GM21723 (cell line): ENCODE data around the gene CCDC74A.
"Not testable (repeated sequence)": the region's sequence is repeated elsewhere in the genome, so short reads cannot be mapped to it uniquely, and the experiment has no call there.

Experiments
- ATAC-seq: cut with Tn5 transposase; IDR thresholded peaks from one replicate; pipeline ENCODE4 v1.9.1; 2021; ENCODE audit warnings: mild to moderate bottlenecking, moderate library complexity; ENCODE audit not compliant: unreplicated experiment

Gene CCDC74A

DNA sequence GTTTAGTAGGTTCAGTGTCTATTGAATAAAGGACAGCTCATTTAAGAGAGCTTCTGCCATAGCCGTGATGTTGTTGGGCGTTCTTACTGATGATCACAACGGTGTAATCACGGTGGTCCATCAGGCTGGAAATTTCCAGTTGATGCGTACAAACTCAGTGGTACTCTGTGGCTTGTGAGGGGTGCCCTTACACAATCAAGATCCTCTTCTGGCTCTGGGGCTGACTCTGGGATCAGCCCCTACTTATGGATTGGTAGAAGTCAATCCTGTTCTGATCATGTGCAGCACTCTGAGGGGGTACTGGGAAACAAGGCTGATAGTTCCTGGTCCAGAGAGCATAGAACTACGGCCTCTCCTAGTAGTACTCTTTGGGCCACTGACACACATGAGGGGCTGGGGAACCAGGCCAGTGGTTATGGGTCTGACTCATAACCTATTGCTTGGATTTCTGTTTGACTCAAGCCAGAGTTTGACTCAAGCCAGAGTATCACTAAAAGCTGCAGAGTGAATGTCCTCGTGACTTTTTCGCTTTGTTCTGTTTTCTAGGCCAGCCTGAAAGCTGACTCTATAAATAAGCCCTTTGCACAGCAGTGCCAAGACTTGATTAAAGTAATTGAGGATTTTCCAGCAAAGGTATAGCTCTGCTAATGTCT, 29.2 kb upstream of the CCDC74A start:
- ATAC-seq = peak; percentile 91

GRCh38 chr2:131503587-131503986, 24.1 kb upstream of the CCDC74A start:
- ATAC-seq = not testable (repeated sequence)

GRCh38 chr2:131504082-131504750, 23.5 kb upstream of the CCDC74A start:
- ATAC-seq = not testable (repeated sequence)

DNA sequence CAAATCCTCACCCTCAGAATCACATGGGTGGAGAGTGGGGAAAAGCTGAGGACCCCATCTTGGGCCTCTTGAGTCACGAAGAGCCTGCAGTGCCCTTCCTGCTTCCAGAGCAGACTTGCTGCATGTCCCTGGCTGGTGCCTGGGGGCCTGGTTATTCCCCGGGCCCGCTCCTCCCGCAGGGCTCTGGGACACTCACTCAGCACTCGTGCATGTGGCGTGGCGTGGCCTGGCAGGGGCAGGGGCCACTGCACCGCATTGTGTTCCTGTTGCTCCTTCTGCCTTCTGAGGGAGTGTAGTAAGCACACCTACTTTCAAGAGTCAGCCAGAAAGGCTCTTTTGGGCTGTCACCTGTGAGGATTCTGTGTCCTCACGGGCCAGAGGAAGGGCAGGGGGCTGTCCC, 18.1 kb upstream of the CCDC74A start:
- no peak for ATAC-seq

- ATAC-seq = not testable (repeated sequence)
Measured at GRCh38 chr2:131511291-131511968, 16.3 kb upstream of the CCDC74A start.

DNA sequence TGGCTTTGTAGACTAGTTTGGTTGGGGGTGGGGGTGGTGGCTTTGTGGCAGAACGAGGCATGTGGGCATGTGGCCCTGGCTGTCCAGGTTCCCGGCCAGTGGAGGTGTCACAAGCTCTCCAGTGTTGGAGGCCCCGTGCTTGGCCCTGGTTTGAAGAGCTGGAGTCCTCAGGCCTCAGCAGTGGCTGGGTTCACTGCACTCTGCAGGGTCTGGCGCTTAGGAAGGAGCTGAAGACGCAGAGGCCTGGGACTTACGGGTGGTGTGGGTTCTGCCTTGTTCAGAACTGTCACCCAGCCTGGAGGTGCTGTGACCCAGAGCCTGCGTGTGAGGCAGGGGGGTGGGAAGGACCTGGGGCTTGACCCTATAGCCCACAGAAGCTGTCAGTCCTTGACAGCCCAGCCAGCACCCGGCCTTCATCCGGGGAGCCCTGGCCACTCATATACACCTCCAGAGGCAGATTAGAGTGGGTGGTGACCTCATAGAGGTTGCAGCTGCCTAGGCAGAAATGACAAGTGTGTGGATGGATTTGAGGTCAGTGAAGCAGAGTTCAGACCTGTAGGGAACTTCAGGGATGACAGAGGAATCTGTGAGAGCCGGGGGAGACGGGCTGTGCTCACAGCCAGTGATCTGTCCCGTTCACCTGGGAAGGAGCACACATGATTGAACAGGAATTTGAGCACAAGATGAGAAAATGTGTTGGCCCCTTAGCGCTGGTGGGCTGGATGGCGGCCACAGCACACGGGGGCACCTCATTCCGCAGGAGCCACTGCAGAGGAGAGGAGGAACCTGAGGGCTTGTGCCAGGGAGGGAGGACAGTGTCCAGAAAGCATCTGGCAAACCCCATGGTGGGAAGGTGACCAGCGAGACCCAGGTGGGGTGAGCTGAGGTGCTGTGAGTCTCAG, 15.5 kb upstream of the CCDC74A start:
- ATAC-seq = not testable (repeated sequence)

DNA sequence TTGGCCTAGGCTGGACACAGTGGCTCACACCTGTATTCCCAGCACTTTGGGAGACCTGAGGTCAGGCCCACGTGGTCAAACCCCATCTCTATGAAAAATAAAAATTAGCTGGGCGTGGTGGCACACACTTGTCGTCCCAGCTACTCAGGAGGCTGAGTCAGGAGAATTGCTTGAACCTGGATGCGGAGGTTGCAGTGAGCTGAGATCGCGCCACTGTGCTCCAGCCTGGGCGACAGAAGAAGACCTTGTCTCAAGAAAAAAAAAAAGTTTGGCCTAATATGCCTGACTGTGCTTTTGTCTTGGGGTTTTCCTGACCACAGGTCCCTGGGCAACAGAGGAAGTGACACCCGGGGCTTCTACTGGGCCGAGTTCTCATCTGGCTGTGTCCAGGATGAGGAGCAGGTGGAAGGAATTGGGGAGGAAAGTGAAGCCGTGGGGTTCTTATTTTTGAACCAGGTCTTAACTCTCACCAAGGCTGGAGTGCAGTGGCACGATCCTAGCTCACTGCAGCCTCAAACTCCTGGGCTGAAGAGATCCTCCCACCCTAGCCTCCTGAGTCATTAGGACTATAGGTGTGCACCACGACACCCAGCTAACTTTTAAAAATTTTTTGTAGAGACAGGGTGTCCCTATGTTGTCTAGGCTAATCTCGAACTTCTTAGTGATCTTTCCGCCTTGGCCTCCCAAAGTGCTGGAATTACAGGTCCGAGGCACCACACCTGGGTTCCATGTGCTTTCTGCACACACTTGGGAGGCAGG, 13.1 kb upstream of the CCDC74A start:
- peak; percentile 73 for ATAC-seq

DNA sequence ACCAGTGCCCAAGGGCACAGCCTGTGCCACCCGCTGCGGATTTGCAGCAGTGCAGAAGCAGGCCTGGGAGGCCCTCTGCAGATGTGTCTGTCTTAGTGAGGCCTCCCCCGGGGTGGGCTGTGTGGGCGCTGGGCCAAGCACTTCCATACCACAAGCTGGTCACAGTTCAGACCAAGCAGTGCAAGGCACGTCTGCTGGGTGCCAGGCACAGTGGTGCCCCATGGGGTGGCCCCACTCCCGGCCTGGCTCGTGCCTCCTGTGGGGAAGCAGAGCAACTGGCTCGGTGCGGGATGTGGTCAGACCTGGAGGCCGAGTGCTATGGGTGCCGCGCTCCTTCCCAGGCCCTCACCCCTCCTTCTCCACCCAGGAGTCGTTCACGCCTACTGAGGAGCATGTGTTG, 12.5 kb upstream of the CCDC74A start:
- ATAC-seq = not testable (repeated sequence)

- no peak for ATAC-seq
Measured at GRCh38 chr2:131516011-131516410, 11.7 kb upstream of the CCDC74A start.

DNA sequence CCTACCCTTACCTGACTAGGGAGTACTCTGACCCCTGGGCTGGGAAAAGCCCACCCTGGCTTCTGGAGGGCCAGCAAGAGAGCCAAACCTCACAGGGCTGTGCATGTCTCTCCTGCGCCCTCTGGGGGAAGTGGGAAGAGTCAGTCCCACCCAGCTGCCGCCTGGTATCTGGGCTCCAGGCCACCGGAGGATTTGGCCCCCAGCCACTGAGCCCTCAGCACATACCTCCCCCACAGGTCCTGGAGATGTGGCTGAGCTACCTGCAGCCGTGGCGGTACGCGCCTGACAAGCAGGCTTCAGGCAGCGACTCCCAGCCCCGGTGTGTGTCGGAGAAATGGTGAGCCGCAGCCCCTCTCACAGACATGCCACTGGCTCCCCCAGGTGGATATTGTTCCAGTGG, 11.1 kb upstream of the CCDC74A start:
- ATAC-seq = not testable (repeated sequence)

DNA sequence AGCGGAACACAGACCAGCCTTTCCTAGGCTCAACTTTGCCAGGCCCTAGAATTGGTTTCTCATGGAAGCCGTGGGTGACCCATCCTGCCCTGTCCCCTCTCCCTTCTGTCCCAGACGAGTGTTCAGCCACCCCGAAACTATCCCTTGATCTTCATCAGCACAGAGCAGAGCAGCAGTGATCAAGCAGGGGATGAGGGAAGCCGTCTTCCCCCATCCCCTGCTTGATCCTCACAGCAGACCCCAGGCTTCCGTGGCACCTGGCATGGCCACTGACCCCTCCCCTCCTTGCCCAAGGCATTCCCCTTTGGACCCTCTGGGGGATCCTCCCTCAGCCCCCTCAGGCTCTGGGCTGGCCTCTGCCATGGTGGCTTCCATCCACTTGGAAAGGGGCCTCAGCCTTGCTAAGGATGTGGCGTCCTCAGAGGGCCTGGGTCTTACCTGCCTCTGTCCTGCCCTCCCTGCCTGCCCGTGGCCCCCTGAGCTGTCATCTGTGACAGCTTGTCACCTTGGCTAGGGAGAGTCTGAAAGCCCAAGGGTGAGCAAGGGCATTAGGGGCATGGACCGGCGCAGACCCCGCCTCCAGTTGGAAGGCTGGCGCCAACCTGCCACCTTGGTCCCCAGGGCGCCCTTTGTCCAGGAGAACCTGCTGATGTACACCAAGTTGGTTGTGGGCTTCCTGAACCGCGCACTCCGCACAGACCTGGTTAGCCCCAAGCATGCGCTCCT, 10.4 kb upstream of the CCDC74A start:
- no peak for ATAC-seq

GRCh38 chr2:131517856-131518255, 9.8 kb upstream of the CCDC74A start:
- ATAC-seq = not testable (repeated sequence)

GRCh38 chr2:131518531-131518930, 9.2 kb upstream of the CCDC74A start:
- ATAC-seq = not testable (repeated sequence)

DNA sequence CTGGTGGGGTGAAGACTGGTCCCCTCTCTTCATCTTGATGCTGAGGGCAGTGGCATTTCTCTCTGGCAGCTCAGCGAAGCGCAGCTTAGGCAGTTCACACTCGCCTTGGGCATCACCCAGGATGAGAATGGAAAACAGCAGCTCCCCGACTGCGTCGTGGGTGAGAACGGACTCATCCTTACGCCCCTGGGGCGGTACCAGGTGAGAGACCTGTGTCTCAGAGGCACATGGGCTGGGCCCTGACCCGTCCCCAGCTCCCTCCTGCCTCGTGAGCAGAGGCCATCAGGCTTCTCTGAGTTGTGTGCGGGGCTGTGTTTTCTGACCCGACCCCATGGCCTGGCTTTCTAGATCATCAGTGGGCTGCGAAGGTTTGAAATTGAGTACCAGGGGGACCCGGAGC, 8.2 kb upstream of the CCDC74A start:
- no peak for ATAC-seq

GRCh38 chr2:131519871-131520470, 7.7 kb upstream of the CCDC74A start:
- ATAC-seq = not testable (repeated sequence)

- ATAC-seq = no peak
Measured at GRCh38 chr2:131520526-131520925, 7.2 kb upstream of the CCDC74A start.

DNA sequence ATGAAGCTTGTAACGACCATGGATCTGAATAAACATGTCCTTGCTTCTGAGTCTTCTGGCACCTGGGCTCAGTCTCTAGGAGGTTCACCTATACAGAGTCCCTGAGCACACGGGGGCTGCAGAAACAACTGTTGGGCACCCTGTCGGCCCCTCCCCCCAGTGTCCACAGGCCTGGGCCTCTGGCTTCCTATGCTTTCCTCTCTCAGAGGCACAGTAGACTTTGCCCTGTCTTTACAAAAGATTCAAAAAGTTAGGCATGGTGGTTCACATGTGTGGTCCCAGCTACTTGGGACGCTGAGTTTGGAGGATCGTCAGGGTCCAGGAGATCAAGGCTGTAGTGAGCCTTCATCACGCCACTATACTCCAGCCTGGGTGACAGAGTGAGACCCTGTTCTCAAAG, 6.2 kb upstream of the CCDC74A start:
- not testable (repeated sequence) for ATAC-seq

DNA sequence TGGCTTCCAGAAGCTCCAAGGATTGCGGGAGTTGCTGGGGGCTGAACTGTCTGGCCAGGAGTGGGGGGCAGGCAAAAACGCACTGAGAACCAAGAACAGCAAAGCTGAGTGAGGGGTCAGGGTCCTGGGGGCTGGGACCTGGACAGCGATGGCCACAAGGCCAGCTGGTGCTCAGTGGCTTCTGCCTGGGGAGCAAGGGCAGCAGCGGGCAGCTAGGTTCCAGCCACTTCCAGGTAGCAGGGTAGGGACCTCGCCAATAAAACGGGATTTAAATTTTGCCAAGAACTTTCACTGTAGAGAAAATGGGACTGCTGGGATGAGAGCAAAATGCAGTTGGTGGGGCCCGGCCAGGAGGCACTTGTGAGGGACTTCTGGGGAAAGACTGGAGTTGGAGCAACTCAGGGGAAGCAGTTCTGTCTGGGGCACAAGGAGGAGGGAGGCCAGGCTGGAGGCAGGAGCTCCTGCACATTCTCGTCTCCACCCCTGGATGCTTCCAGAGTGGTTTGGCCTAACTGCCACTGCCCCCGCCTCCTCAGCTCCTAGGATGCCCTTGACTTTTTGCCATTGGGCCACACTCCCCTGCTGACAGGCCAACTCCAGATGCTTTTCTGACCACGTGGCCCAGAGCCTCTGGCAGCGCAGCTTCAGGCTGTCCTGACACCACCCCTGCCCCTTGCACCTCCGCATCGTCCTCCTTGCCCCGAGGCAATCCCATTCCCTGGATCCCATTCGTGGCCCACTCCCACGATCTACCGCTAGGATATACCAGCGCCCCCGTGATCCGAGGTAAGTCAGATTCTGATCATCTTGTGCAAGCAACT, 5.5 kb upstream of the CCDC74A start:
- ATAC-seq = no peak
